ENCODE measurements around the gene TNFAIP6. TPM values are rescaled to one million over a fixed set of nuclear protein-coding genes. Genes with fewer than 3 reads are reported as not detected.

The TNFAIP6 gene
- total and polyA plus RNA-seq, 2 of the 8 experiments (the other 6 are each of a cell fraction or from before 2014, with no cell fraction given), result 1.1 to 2.0 TPM

DNA sequence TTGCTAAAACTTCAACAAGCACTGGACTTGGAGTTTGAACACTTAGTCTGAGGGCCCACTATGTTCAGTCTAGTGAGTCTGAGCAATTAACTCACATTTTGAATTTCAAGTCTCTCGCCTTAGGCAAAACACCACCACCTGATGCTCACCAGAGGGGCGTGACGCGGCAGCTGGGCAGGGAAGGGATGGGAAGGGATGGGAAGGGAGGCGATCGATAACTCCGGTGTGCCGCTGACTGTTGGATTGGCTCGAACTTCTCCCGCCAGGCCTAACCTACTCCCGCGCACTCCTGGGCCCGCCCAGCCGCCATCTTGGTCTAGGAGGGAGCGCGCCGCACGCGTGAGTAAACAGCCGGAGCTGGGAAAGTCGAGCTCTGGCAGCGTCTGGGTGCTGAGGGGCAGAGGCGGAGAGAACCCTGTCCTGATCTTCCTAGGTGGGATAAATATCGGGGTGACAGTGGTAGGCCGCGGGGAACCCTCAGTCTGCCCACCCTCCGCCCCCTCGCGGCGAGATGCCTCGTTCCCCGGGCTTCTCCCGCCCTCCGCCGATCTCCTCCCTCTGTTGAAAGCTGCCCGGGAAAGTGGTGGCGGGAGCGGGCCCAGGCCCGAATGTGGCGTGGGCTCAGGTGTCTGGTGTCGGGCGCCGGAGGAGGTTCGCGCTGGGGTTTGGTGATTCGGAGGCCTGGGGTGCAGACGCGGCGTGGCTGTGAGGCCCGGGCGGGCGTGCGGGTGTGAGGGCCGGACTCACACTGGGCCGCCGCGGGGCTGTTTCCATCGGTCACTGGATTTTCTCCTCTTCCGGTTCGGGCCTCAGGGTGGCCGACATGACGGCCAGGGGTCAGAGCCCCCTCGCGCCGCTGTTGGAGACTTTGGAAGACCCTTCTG lies 52.5 kb downstream of the TNFAIP6 start, which contains the start of gene RIF1 (continued):
- TF ChIP-seq CTBP2 (IDR thresholded peaks at IDR 0.05; ENCODE audit: borderline replicate concordance, insufficient read depth, insufficient read length, low read length), result peak; percentile 34
- TF ChIP-seq, protein P1, sequence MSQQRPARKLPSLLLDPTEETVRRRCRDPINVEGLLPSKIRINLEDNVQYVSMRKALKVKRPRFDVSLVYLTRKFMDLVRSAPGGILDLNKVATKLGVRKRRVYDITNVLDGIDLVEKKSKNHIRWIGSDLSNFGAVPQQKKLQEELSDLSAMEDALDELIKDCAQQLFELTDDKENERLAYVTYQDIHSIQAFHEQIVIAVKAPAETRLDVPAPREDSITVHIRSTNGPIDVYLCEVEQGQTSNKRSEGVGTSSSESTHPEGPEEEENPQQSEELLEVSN (IDR thresholded peaks at IDR 0.05), result peak; percentile 88
- TF ChIP-seq TCF12 (IDR thresholded peaks at IDR 0.05; ENCODE audit: low read depth, low read length), result no peak
- no peak for TF ChIP-seq RXRA (IDR thresholded peaks at IDR 0.05; ENCODE audit: insufficient read depth, low read depth, low read length)
- peak; percentile 53; the same call in 1 of the 2 replicates for TF ChIP-seq SP1 (IDR thresholded peaks at IDR 0.05; ENCODE audit: low read depth, low read length)
- no peak for TF ChIP-seq GABPA (IDR thresholded peaks at IDR 0.05; ENCODE audit: borderline replicate concordance, insufficient read depth, low read length)
- peak; percentile 54 for TF ChIP-seq RBBP5 (IDR thresholded peaks at IDR 0.05; ENCODE audit: borderline replicate concordance, low read depth, low read length)
- peak; percentile 4 for TF ChIP-seq KDM4A (IDR thresholded peaks at IDR 0.05; ENCODE audit: low read depth, low read length, severe bottlenecking)
- TF ChIP-seq TAF7 (optimal IDR thresholded peaks at IDR 0.05; ENCODE audit: borderline replicate concordance, low read depth, low read length), result peak; percentile 84
- peak; percentile 90 for TF ChIP-seq PHF8 (conservative IDR thresholded peaks at IDR 0.05; ENCODE audit: low read depth, low read length)
- TF ChIP-seq TEAD4 (IDR thresholded peaks at IDR 0.05; ENCODE audit: low read depth, low read length), result peak; percentile 14; the same call in 1 of the 2 replicates
- peak; percentile 48 for TF ChIP-seq SAP30 (IDR thresholded peaks at IDR 0.05; ENCODE audit: insufficient read depth, insufficient replicate concordance, low read length)
- peak in 1 of 2 experiments; percentile 80; a peak in 1 of 3 replicates for TF ChIP-seq EP300 (IDR thresholded peaks at IDR 0.05; ENCODE audit: borderline replicate concordance in 1 of 2, low read depth in 2 of 2, low read length in 2 of 2)
- TF ChIP-seq JUN (IDR thresholded peaks at IDR 0.05; ENCODE audit: low read depth, low read length), result no peak
- peak; percentile 75; the same call in 1 of the 2 replicates for TF ChIP-seq SP4 (IDR thresholded peaks at IDR 0.05; ENCODE audit: low read length)
- TF ChIP-seq, protein P2, sequence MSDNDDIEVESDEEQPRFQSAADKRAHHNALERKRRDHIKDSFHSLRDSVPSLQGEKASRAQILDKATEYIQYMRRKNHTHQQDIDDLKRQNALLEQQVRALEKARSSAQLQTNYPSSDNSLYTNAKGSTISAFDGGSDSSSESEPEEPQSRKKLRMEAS (IDR thresholded peaks at IDR 0.05), result peak; percentile 90
- TF ChIP-seq TAF1 (IDR thresholded peaks at IDR 0.05; ENCODE audit: low read depth, low read length), result peak; percentile 92
- TF ChIP-seq POLR2AphosphoS5 (IDR thresholded peaks at IDR 0.05; ENCODE audit: low read depth, low read length), result peak; percentile 92
- TF ChIP-seq SUZ12 (IDR thresholded peaks at IDR 0.05; ENCODE audit: low read length), result no peak
- TF ChIP-seq CEBPB (IDR thresholded peaks at IDR 0.05; ENCODE audit: low read depth, low read length), result no peak
- TF ChIP-seq SP2 (IDR thresholded peaks at IDR 0.05; ENCODE audit: low read length), result no peak
- TF ChIP-seq, protein P3, sequence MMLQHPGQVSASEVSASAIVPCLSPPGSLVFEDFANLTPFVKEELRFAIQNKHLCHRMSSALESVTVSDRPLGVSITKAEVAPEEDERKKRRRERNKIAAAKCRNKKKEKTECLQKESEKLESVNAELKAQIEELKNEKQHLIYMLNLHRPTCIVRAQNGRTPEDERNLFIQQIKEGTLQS (IDR thresholded peaks at IDR 0.05; ENCODE audit: insufficient read depth, low read depth, low read length), result no peak

Measured in H1 (cell line).